ENCODE measurements around the gene LMF1.

- TF ChIP-seq ZNF274 (IDR thresholded peaks at IDR 0.05; ENCODE audit: low read depth, low read length) (no peak), CTCF (IDR thresholded peaks at IDR 0.05 in 2 of 3, conservative IDR thresholded peaks at IDR 0.05 in 1 of 3; ENCODE audit: borderline replicate concordance in 1 of 3, insufficient read depth in 1 of 3, low read depth in 2 of 3, low read length in 2 of 3) (no peak), POLR2A (IDR thresholded peaks at IDR 0.05; ENCODE audit: borderline replicate concordance, extremely low read depth, insufficient read depth, insufficient read length) (no peak), ZFX (IDR thresholded peaks at IDR 0.05) (no peak), POLR2AphosphoS5 (IDR thresholded peaks at IDR 0.05; ENCODE audit: low read depth, low read length) (no peak), RAD21 (IDR thresholded peaks at IDR 0.05; ENCODE audit: low read depth) (no peak), EZH2 (IDR thresholded peaks at IDR 0.05) (no peak), EZH2phosphoT487 (IDR thresholded peaks at IDR 0.05; ENCODE audit: borderline replicate concordance) (no peak), FOSL1 (IDR thresholded peaks at IDR 0.05; ENCODE audit: low read depth) (no peak), CEBPB (IDR thresholded peaks at IDR 0.05; ENCODE audit: low read depth) (no peak), SIN3A (IDR thresholded peaks at IDR 0.05; ENCODE audit: low read depth) (no peak), ELF1 (IDR thresholded peaks at IDR 0.05; ENCODE audit: borderline replicate concordance, low read depth) (no peak), EGR1 (IDR thresholded peaks at IDR 0.05; ENCODE audit: low read depth) (no peak)
- TF ChIP-seq, protein P1, sequence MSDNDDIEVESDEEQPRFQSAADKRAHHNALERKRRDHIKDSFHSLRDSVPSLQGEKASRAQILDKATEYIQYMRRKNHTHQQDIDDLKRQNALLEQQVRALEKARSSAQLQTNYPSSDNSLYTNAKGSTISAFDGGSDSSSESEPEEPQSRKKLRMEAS (IDR thresholded peaks at IDR 0.05): no peak
These were observed 104.4 kb downstream of the LMF1 start for GRCh38 chr16:866252-866896.

Data from HCT116 (cell line).